Ishikawa (cell line): ENCODE results near the gene MAP3K20.

Experiments
- CEBPB ChIP-seq: IDR thresholded peaks from 2 replicates; pipeline ENCODE4 v1.6.1; 2012
- CREB1 ChIP-seq: IDR thresholded peaks from 2 replicates; pipeline ENCODE4 v1.6.1; 2012; ENCODE audit warnings: low read depth
- EGR1 ChIP-seq: IDR thresholded peaks from 2 replicates; pipeline ENCODE4 v1.6.1; 2012
- EP300 ChIP-seq: IDR thresholded peaks from 2 replicates; pipeline ENCODE4 v1.6.1; 2012; ENCODE audit warnings: borderline replicate concordance
- FOXM1 ChIP-seq: IDR thresholded peaks from 2 replicates; pipeline ENCODE4 v1.6.1; 2012; ENCODE audit warnings: low read depth, borderline replicate concordance
- MAX ChIP-seq: IDR thresholded peaks from 2 replicates; pipeline ENCODE4 v1.6.1; 2012
- NFIC ChIP-seq: IDR thresholded peaks from 2 replicates; pipeline ENCODE4 v1.6.1; 2012
- RAD21 ChIP-seq: IDR thresholded peaks from 2 replicates; pipeline ENCODE4 v1.6.1; 2012; ENCODE audit warnings: low read depth
- REST ChIP-seq: IDR thresholded peaks from 2 replicates; pipeline ENCODE4 v1.6.1; 2012; ENCODE audit warnings: low read depth, mild to moderate bottlenecking
- TAF1 ChIP-seq: IDR thresholded peaks from 2 replicates; pipeline ENCODE4 v1.6.1; 2012; ENCODE audit warnings: low read depth, mild to moderate bottlenecking
- TCF12 ChIP-seq: IDR thresholded peaks from 2 replicates; pipeline ENCODE4 v1.6.1; 2012; ENCODE audit warnings: low read depth
- TEAD4 ChIP-seq: IDR thresholded peaks from 2 replicates; pipeline ENCODE4 v1.6.1; 2012
- USF1 ChIP-seq: IDR thresholded peaks from 2 replicates; pipeline ENCODE4 v1.6.1; 2012
- YY1 ChIP-seq: IDR thresholded peaks from 2 replicates; pipeline ENCODE4 v1.6.1; 2012; ENCODE audit warnings: low read depth
- ZBTB7A ChIP-seq: IDR thresholded peaks from 2 replicates; pipeline ENCODE4 v1.6.1; 2012; ENCODE audit warnings: low read depth

Gene MAP3K20

GRCh38 chr2:173106959-173107628, 31.4 kb downstream of the MAP3K20 start:
- TF ChIP-seq FOXM1 (no peak), ZBTB7A (no peak), NFIC (no peak), CREB1 (no peak), REST (no peak), EGR1 (no peak), TAF1 (no peak), USF1 (no peak), MAX (no peak), YY1 (no peak), EP300 (no peak)

GRCh38 chr2:173107629-173108022, 32.0 kb downstream of the MAP3K20 start:
- TF ChIP-seq YY1, result no peak
- TF ChIP-seq CEBPB, result no peak
- TF ChIP-seq MAX, result no peak
- no peak for TF ChIP-seq NFIC
- TF ChIP-seq RAD21, result no peak
- no peak for TF ChIP-seq FOXM1
- TF ChIP-seq EGR1, result no peak
- TF ChIP-seq REST, result no peak
- no peak for TF ChIP-seq ZBTB7A
- no peak for TF ChIP-seq TEAD4
- TF ChIP-seq TCF12, result no peak
- TF ChIP-seq TAF1, result no peak
- TF ChIP-seq EP300, result no peak
- TF ChIP-seq CREB1, result no peak

- no peak for TF ChIP-seq TAF1
- no peak for TF ChIP-seq EP300
- TF ChIP-seq ZBTB7A, result no peak
- no peak for TF ChIP-seq CEBPB
- no peak for TF ChIP-seq USF1
- TF ChIP-seq RAD21, result no peak
Measured at GRCh38 chr2:173109253-173110188, 33.9 kb downstream of the MAP3K20 start.

- no peak for TF ChIP-seq CEBPB
- TF ChIP-seq EP300, result no peak
- no peak for TF ChIP-seq TEAD4
- TF ChIP-seq TAF1, result no peak
- TF ChIP-seq TCF12, result no peak
- TF ChIP-seq RAD21, result no peak
- TF ChIP-seq USF1, result no peak
- no peak for TF ChIP-seq NFIC
- TF ChIP-seq YY1, result no peak
- TF ChIP-seq ZBTB7A, result no peak
- TF ChIP-seq REST, result no peak
- TF ChIP-seq CREB1, result no peak
Measured at GRCh38 chr2:173117678-173118077, 42.0 kb downstream of the MAP3K20 start.
